Testis (tissue), 3 donors: ENCODE measurements around the gene LSM10. TPM values are rescaled to one million over a fixed set of nuclear protein-coding genes. Genes with fewer than 3 reads are reported as not detected.

Experiments used
- DNase-seq: peaks from one replicate; pipeline ENCODE4 v3.0.0-alpha.2; 2019
- H3K27ac ChIP-seq, 2 donors: fragments of 200-600 bp; sonication (generic); one replicate each; pipeline ENCODE4 v1.5.1; 2019
- H3K27me3 ChIP-seq: fragments of 200-600 bp; sonication (generic); one replicate; pipeline ENCODE4 v1.5.1; 2019
- H3K36me3 ChIP-seq: fragments of 200-600 bp; sonication (generic); one replicate; pipeline ENCODE4 v1.5.1; 2017; ENCODE audit warnings: low read depth; ENCODE audit errors: missing control alignments
- H3K4me1 ChIP-seq: fragments of 200-600 bp; sonication (generic); one replicate; pipeline ENCODE4 v1.5.1; 2019
- H3K4me3 ChIP-seq, 2 donors: fragments of 200-600 bp; sonication (generic); one replicate each; pipeline ENCODE4 v1.5.1; 2017 to 2019
- H3K9me3 ChIP-seq: fragments of 200-600 bp; sonication (generic); one replicate; pipeline ENCODE4 v1.5.1; 2017
- CTCF ChIP-seq, 3 experiments: fragments of 450-650 bp in 2 of 3; fragments of 200-600 bp in 1 of 3; sonication (generic) in 1 of 3; IDR thresholded peaks; one replicate each; pipeline ENCODE4 v1.5.1; 2016 to 2019; ENCODE audit warnings: antibody characterized with exemption in 3 of 3, mild to moderate bottlenecking in 2 of 3, moderate library complexity in 1 of 3
- POLR2A ChIP-seq: fragments of 450-650 bp; IDR thresholded peaks from one replicate; pipeline ENCODE4 v1.6.1; 2017; ENCODE audit warnings: antibody characterized with exemption, mild to moderate bottlenecking, moderate library complexity
- WGBS, 2 donors: methylation state at CpG; one replicate each; pipeline ENCODE4 v1.1.5; 2018; 5-methylcytosine and 5-hydroxymethylcytosine counted together
- intact Hi-C: fragments of 100-400 bp; cut with DNase I; formaldehyde crosslinking; loops from one replicate; pipeline ENCODE4 v1.15.1; 2023; ENCODE audit warnings: low total_unique reads
- polyA plus RNA-seq: library from polyadenylated mRNA; stranded (reverse); fragments of 350-450 nt; fragmentation: Illumina TruSeq; extraction: RNeasy Lipid Tissue Mini Kit (QIAGEN cat#74804); gene quantifications from one replicate; pipeline ENCODE4 v1.2.3, GENCODE V29; 2014; ENCODE audit warnings: low read depth, low replicate concordance; ENCODE audit not compliant: insufficient read depth
- total RNA-seq, 2 donors: library from RNA; depleted of rRNA; stranded (reverse); fragments of >200 nt; gene quantifications; one replicate each; pipeline ENCODE4 v1.2.3, GENCODE V29; 2016

The LSM10 gene
- total and polyA plus RNA-seq, 3 donors from 2014 or later = 69.1 to 106 (median 73.6) TPM

- Histone ChIP-seq H3K36me3 (no peaks in the 10 kb centered on the region), H3K4me3 (no peak overlapping the region), H3K9me3 (no peaks in the 10 kb centered on the region), H3K27me3 (no peaks in the 10 kb centered on the region), H3K4me1 (no peaks in the 10 kb centered on the region), H3K27ac (no peak overlapping the region)
- no peak for DNase-seq
- intact Hi-C loops = no loop called here
- 48 to 61% methylated on average over 1 of the region's 1 CpG for WGBS, 2 donors
- TF ChIP-seq POLR2A = no peak
- no peak for TF ChIP-seq CTCF (IDR thresholded peaks at IDR 0.05)
Measured at GRCh38 chr1:36436821-36437220, 39.1 kb upstream of the LSM10 start.

GRCh38 chr1:36433102-36433501 is 35.4 kb upstream of the LSM10 start:
- no peak overlapping the region for H3K4me3 ChIP-seq
- 67 to 70% methylated on average over 1 of the region's 1 CpG for WGBS, 2 donors

GRCh38 chr1:36432616-36433015 is 34.9 kb upstream of the LSM10 start:
- no peaks in the 10 kb centered on the region for H3K27me3 ChIP-seq
- no peaks in the 10 kb centered on the region for H3K36me3 ChIP-seq
- no peak overlapping the region for H3K4me3 ChIP-seq
- no peaks in the 10 kb centered on the region for H3K4me1 ChIP-seq
- 88 to 94% methylated on average over 4 of the region's 4 CpGs for WGBS, 2 donors
- no peaks in the 10 kb centered on the region for H3K9me3 ChIP-seq
- DNase-seq = no peak
- intact Hi-C loops = no loop called here
- TF ChIP-seq POLR2A = no peak
- TF ChIP-seq CTCF (IDR thresholded peaks at IDR 0.05) = no peak
- no peak overlapping the region for H3K27ac ChIP-seq

More at GRCh38 chr1:36433102-36433501, 35.4 kb upstream of the LSM10 start:
- no peak for DNase-seq
- no peaks in the 10 kb centered on the region for H3K9me3 ChIP-seq
- H3K4me1 ChIP-seq = no peaks in the 10 kb centered on the region
- no peak overlapping the region for H3K27ac ChIP-seq
- H3K36me3 ChIP-seq = no peaks in the 10 kb centered on the region
- no peaks in the 10 kb centered on the region for H3K27me3 ChIP-seq
- TF ChIP-seq CTCF (IDR thresholded peaks at IDR 0.05) = no peak
- no peak for TF ChIP-seq POLR2A
- intact Hi-C loops = no loop called here

GRCh38 chr1:36425791-36426190 is 28.1 kb upstream of the LSM10 start:
- no peaks in the 10 kb centered on the region for H3K36me3 ChIP-seq
- no peaks in the 10 kb centered on the region for H3K27me3 ChIP-seq
- no peak overlapping the region for H3K4me3 ChIP-seq
- 69 to 73% methylated on average over 4 of the region's 4 CpGs for WGBS, 2 donors
- H3K9me3 ChIP-seq = no peaks in the 10 kb centered on the region
- H3K4me1 ChIP-seq = peaks cover 1% of the 10 kb centered on the region
- no peak for DNase-seq
- H3K27ac ChIP-seq = no peak overlapping the region
- intact Hi-C loops = no loop called here
- TF ChIP-seq POLR2A (no peak), CTCF (IDR thresholded peaks at IDR 0.05) (no peak)

- 83 to 93% methylated on average over 7 of the region's 7 CpGs for WGBS, 2 donors
- H3K27me3 ChIP-seq = no peaks in the 10 kb centered on the region
- H3K4me3 ChIP-seq = no peak overlapping the region
- intact Hi-C loops = no loop called here
- H3K36me3 ChIP-seq = no peaks in the 10 kb centered on the region
- H3K9me3 ChIP-seq = no peaks in the 10 kb centered on the region
- no peak for DNase-seq
- no peak overlapping the region for H3K27ac ChIP-seq
- TF ChIP-seq POLR2A (no peak), CTCF (IDR thresholded peaks at IDR 0.05) (no peak)
- H3K4me1 ChIP-seq = peaks cover 29% of the 10 kb centered on the region
Measured at GRCh38 chr1:36421649-36422048, 23.9 kb upstream of the LSM10 start.
